ENCODE data around the gene GANAB. TPM values are rescaled to one million over a fixed set of nuclear protein-coding genes. Genes with fewer than 3 reads are reported as not detected.

Gene GANAB
- total RNA-seq, 4 donors from 2014 or later: 56.9 to 513 (median 270) TPM

DNA sequence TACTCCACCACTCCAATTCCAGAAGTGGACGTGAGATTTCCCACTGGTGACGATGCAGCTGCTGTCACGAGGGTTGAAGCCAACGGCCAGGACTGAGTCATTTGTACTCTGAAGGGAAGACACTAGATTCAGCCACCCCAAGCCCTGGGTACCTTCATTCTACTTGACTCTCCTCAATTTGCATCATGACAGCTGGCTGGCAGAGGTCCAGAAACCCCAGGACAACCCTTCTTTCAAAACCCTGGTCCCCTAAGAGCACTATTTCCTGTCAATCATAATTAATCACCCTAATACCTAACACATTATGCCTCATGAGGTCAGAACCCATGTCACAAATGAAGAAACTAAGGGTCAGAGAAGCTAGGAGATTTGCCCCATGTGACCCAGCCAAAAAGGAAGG lies 38.7 kb downstream of the GANAB start:
- Histone ChIP-seq H3K4me3 (no peak overlapping the region), H3K36me3 (no peaks in the 10 kb centered on the region), H3K9me3 (no peaks in the 10 kb centered on the region), H3K27me3 (no peaks in the 10 kb centered on the region), H3K27ac (no peak overlapping the region), H3K4me1 (peaks cover 0 to 14% of the 10 kb centered on the region in 2 donors)
- TF ChIP-seq CTCF (IDR thresholded peaks at IDR 0.05): no peak
- no peak for TF ChIP-seq POLR2A (IDR thresholded peaks at IDR 0.05)
- intact Hi-C loops (cut with DNase I; ENCODE audit: low total_unique reads): no loop called here
- DNase-seq: no peak

GRCh38 chr11:62605902-62606301 lies 40.5 kb downstream of the GANAB start:
- H3K27me3 ChIP-seq: no peaks in the 10 kb centered on the region
- intact Hi-C loops (cut with DNase I; ENCODE audit: low total_unique reads): no loop called here
- TF ChIP-seq CTCF (IDR thresholded peaks at IDR 0.05) (no peak), POLR2A (IDR thresholded peaks at IDR 0.05) (no peak)
- H3K4me3 ChIP-seq: no peak overlapping the region
- DNase-seq: no peak
- H3K4me1 ChIP-seq: peaks cover 0 to 7% of the 10 kb centered on the region in 2 donors
- H3K27ac ChIP-seq: no peak overlapping the region
- H3K9me3 ChIP-seq: no peaks in the 10 kb centered on the region
- H3K36me3 ChIP-seq: no peaks in the 10 kb centered on the region

GRCh38 chr11:62605467-62605866 lies 40.9 kb downstream of the GANAB start:
- H3K4me3 ChIP-seq: no peak overlapping the region
- intact Hi-C loops (cut with DNase I; ENCODE audit: low total_unique reads): no loop called here
- H3K36me3 ChIP-seq: no peaks in the 10 kb centered on the region
- DNase-seq: no peak
- no peaks in the 10 kb centered on the region for H3K9me3 ChIP-seq
- peaks cover 0 to 4% of the 10 kb centered on the region in 2 donors for H3K4me1 ChIP-seq
- no peaks in the 10 kb centered on the region for H3K27me3 ChIP-seq
- TF ChIP-seq POLR2A (IDR thresholded peaks at IDR 0.05) (no peak), CTCF (IDR thresholded peaks at IDR 0.05) (no peak)
- no peak overlapping the region for H3K27ac ChIP-seq

DNA sequence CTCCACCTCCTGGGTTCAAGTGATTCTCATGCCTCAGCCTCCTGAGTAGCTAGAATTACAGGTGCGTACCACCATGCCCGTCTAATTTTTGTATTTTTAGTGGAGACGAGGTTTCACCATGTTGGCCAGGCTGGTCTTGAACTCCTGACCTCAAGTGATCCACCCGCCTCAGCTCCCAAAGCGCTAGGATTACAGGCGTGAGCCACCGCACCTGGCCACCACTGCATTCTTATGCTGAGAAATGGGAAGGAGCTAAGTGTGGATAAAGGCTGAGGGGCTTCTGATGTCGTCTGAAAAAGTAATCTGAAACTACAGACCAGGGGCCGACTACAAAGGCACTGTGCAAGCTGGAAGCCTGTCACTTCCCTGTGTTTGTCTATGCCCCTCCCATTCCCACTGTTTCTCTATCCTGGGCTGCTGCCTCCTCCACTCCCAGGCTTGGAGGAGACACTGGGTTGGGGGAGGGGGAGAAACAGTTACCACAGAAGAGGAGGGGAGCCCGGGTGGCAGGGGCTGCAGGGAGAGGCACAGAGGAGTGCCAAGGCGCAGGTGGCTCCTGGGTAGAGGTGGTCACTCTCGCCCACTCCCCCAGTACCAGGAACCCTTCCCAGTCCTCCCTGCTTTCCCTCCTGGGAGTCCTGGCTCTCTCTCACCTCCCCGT lies 41.8 kb downstream of the GANAB start:
- intact Hi-C loops (cut with DNase I; ENCODE audit: low total_unique reads): no loop called here
- no peaks in the 10 kb centered on the region for H3K9me3 ChIP-seq
- H3K27ac ChIP-seq: no peak overlapping the region
- H3K4me1 ChIP-seq: peaks cover 7 to 9% of the 10 kb centered on the region in 2 donors
- DNase-seq: no peak
- no peaks in the 10 kb centered on the region for H3K27me3 ChIP-seq
- no peaks in the 10 kb centered on the region for H3K36me3 ChIP-seq
- no peak for TF ChIP-seq CTCF (IDR thresholded peaks at IDR 0.05)
- TF ChIP-seq POLR2A (IDR thresholded peaks at IDR 0.05): no peak
- H3K4me3 ChIP-seq: no peak overlapping the region

DNA sequence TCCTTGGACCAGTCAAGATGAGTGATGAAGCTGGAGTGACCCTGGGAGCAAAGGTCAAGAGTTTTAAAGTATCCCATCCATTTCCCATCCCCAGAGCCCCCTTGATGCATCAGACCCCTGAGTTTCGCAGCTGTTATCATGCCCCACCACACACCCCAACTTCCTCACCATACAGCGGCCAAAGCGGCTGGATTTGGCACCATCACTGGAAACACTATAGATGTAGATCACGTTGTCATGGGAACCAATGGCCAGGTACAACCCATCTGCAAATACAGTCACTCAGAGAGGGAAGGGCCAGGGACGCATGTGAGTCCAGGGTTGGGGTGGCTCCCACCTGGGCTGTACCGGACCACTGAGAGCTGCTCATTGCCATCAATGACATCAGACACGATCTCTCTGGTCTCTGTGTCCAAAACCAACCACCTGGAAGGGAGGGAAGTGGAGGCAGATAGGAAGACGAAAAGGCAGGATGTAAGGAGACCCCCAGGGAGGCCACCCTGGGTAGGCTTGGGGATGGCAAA lies 42.6 kb downstream of the GANAB start:
- no peak for TF ChIP-seq CTCF (IDR thresholded peaks at IDR 0.05)
- TF ChIP-seq POLR2A (IDR thresholded peaks at IDR 0.05): no peak
- Histone ChIP-seq H3K27ac (peak overlapping the region in 1 of 2 donors; percentile 94), H3K4me1 (peaks cover 9 to 10% of the 10 kb centered on the region in 2 donors), H3K36me3 (no peaks in the 10 kb centered on the region), H3K27me3 (no peaks in the 10 kb centered on the region), H3K9me3 (no peaks in the 10 kb centered on the region), H3K4me3 (no peak overlapping the region)
- DNase-seq: no peak
- intact Hi-C loops (cut with DNase I; ENCODE audit: low total_unique reads): no loop called here

All from uterus (tissue), 4 donors.